NT2/D1 (cell line): Measurements from ENCODE around the gene P3H3.

Experiments
- DNase-seq: peaks from one replicate; pipeline ENCODE4 v3.0.0-alpha.2; 2011; ENCODE audit warnings: low read depth, low spot score
- H3K27me3 ChIP-seq: 2 replicates; pipeline ENCODE4 v1.6.0; 2011; ENCODE audit warnings: mild to moderate bottlenecking; ENCODE audit not compliant: insufficient read length, insufficient read depth
- H3K36me3 ChIP-seq: 2 replicates; pipeline ENCODE4 v1.6.1; 2011; ENCODE audit warnings: mild to moderate bottlenecking, low read length, mixed read lengths; ENCODE audit not compliant: insufficient read depth, insufficient read length
- H3K4me1 ChIP-seq: 2 replicates; pipeline ENCODE4 v1.5.1; 2011; ENCODE audit not compliant: insufficient read depth, insufficient read length
- H3K4me3 ChIP-seq: 2 replicates; pipeline ENCODE4 v1.5.1; 2011; ENCODE audit warnings: low read depth; ENCODE audit not compliant: insufficient read length
- H3K9ac ChIP-seq: 2 replicates; pipeline ENCODE4 v1.6.0; 2011; ENCODE audit warnings: low read depth; ENCODE audit not compliant: insufficient read length
- H3K9me3 ChIP-seq: 2 replicates; pipeline ENCODE4 v1.5.1; 2011; ENCODE audit warnings: mild to moderate bottlenecking, low read length; ENCODE audit not compliant: insufficient read depth
- SUZ12 ChIP-seq: IDR thresholded peaks from 2 replicates; pipeline ENCODE4 v1.6.1; 2011; ENCODE audit not compliant: insufficient read length, insufficient read depth; ENCODE audit errors: extremely low read depth
- YY1 ChIP-seq: IDR thresholded peaks from 2 replicates; pipeline ENCODE4 v1.6.1; 2011; ENCODE audit not compliant: insufficient read length, insufficient read depth
- ZNF274 ChIP-seq: IDR thresholded peaks from 2 replicates; pipeline ENCODE4 v1.6.1; 2011; ENCODE audit warnings: mild to moderate bottlenecking, low read depth, low read length

Gene P3H3

GRCh38 chr12:6851153-6851920 lies 23.1 kb downstream of the P3H3 start, which contains the start of gene CDCA3:
CDCA3 (minus strand) TSS chr12:6851286; CDS start chr12:6850952, 334 bp downstream.
- Histone ChIP-seq H3K4me3 (peak within 1 kb of the TSS; percentile 90), H3K36me3 (peaks cover 72% of the 10 kb centered on the region), H3K9me3 (no peaks in the 10 kb centered on the region), H3K4me1 (peaks cover 9% of the 10 kb centered on the region), H3K9ac (peak within 1 kb of the TSS; percentile 97), H3K27me3 (no peaks in the 10 kb centered on the region)
- DNase-seq: peak; percentile 100
- TF ChIP-seq YY1: no peak
- TF ChIP-seq SUZ12: no peak
- no peak for TF ChIP-seq ZNF274

GRCh38 chr12:6851921-6852650 lies 23.9 kb downstream of the P3H3 start, which contains the start of gene USP5:
USP5 (plus strand) TSS chr12:6852150; CDS start chr12:6852180, 30 bp downstream.
- Histone ChIP-seq H3K4me1 (peaks cover 9% of the 10 kb centered on the region), H3K36me3 (peaks cover 72% of the 10 kb centered on the region)
- TF ChIP-seq ZNF274 (no peak), YY1 (peak; percentile 76)

GRCh38 chr12:6852651-6853354 lies 24.6 kb downstream of the P3H3 start:
- peak overlapping the region; percentile 74 for H3K9ac ChIP-seq
- TF ChIP-seq YY1 (no peak), ZNF274 (no peak), SUZ12 (no peak)
- no peaks in the 10 kb centered on the region for H3K27me3 ChIP-seq
- H3K4me1 ChIP-seq: peaks cover 9% of the 10 kb centered on the region
- H3K9me3 ChIP-seq: no peaks in the 10 kb centered on the region
- peaks cover 72% of the 10 kb centered on the region for H3K36me3 ChIP-seq
- DNase-seq: no peak
- peak overlapping the region; percentile 90 for H3K4me3 ChIP-seq

More at GRCh38 chr12:6851921-6852650, 23.9 kb downstream of the P3H3 start, which contains the start of gene USP5:
- no peaks in the 10 kb centered on the region for H3K9me3 ChIP-seq
- H3K27me3 ChIP-seq: no peaks in the 10 kb centered on the region
- peak within 1 kb of the TSS; percentile 97 for H3K9ac ChIP-seq
- peak; percentile 100 for DNase-seq
- peak within 1 kb of the TSS; percentile 90 for H3K4me3 ChIP-seq

- H3K4me1 ChIP-seq: peaks cover 9% of the 10 kb centered on the region
- no peaks in the 10 kb centered on the region for H3K27me3 ChIP-seq
- peak overlapping the region; percentile 74 for H3K9ac ChIP-seq
- H3K9me3 ChIP-seq: no peaks in the 10 kb centered on the region
- no peak for DNase-seq
- H3K4me3 ChIP-seq: peak overlapping the region; percentile 90
- peaks cover 73% of the 10 kb centered on the region for H3K36me3 ChIP-seq
- TF ChIP-seq SUZ12 (no peak), YY1 (no peak)
Measured at GRCh38 chr12:6853626-6854025, 25.4 kb downstream of the P3H3 start.

- peaks cover 73% of the 10 kb centered on the region for H3K36me3 ChIP-seq
- no peak for DNase-seq
- no peak overlapping the region for H3K4me3 ChIP-seq
- H3K27me3 ChIP-seq: no peaks in the 10 kb centered on the region
- peaks cover 9% of the 10 kb centered on the region for H3K4me1 ChIP-seq
- no peaks in the 10 kb centered on the region for H3K9me3 ChIP-seq
- TF ChIP-seq SUZ12: no peak
- no peak for TF ChIP-seq YY1
- TF ChIP-seq ZNF274: no peak
- H3K9ac ChIP-seq: peak overlapping the region; percentile 74
Measured at GRCh38 chr12:6854036-6854435, 25.8 kb downstream of the P3H3 start.

GRCh38 chr12:6855322-6855721 lies 27.1 kb downstream of the P3H3 start:
- no peak overlapping the region for H3K9ac ChIP-seq
- peaks cover 9% of the 10 kb centered on the region for H3K4me1 ChIP-seq
- no peak for DNase-seq
- H3K36me3 ChIP-seq: peaks cover 71% of the 10 kb centered on the region
- no peaks in the 10 kb centered on the region for H3K9me3 ChIP-seq
- H3K4me3 ChIP-seq: no peak overlapping the region
- H3K27me3 ChIP-seq: no peaks in the 10 kb centered on the region
- TF ChIP-seq YY1 (no peak), SUZ12 (no peak), ZNF274 (no peak)

GRCh38 chr12:6858799-6859198 lies 30.6 kb downstream of the P3H3 start:
- H3K9me3 ChIP-seq: no peaks in the 10 kb centered on the region
- no peak overlapping the region for H3K9ac ChIP-seq
- peaks cover 98% of the 10 kb centered on the region for H3K36me3 ChIP-seq
- TF ChIP-seq YY1 (no peak), SUZ12 (no peak), ZNF274 (no peak)
- DNase-seq: no peak
- H3K27me3 ChIP-seq: no peaks in the 10 kb centered on the region
- H3K4me3 ChIP-seq: no peak overlapping the region
- H3K4me1 ChIP-seq: peaks cover 5% of the 10 kb centered on the region
